Activated CD4-positive, alpha-beta memory T cell treated with anti-CD3 and anti-CD28 coated beads, Interleukin-2, amount 10 ng/mL, durations not matched to agents 7 days and 5 days (primary cell): Measurements from ENCODE around the gene ASIC3. TPM values are rescaled to one million over a fixed set of nuclear protein-coding genes. Genes with fewer than 3 reads are reported as not detected.

ENCODE experiments used
- CTCF ChIA-PET: fragments of 350-600 bp; sonication (Branson Sonifier 250); formaldehyde crosslinking; loops from one replicate; lab custom pipeline; 2021; ENCODE audit warnings: antibody characterized with exemption, inconsistent platforms; lab: Charles Lee
- POLR2A ChIA-PET: fragments of 350-600 bp; sonication (Branson Sonifier 250); formaldehyde crosslinking; loops from one replicate; lab custom pipeline; 2021; ENCODE audit warnings: antibody characterized with exemption; lab: Charles Lee
- DNase-seq: peaks from one replicate; pipeline ENCODE4 v3.0.0-alpha.2; 2020
- H3K27ac Mint-ChIP-seq: one replicate; pipeline ENCODE4 v1.8.0; 2021; ENCODE audit warnings: mild to moderate bottlenecking, mixed read lengths
- H3K27me3 Mint-ChIP-seq: one replicate; pipeline ENCODE4 v1.8.0; 2021; ENCODE audit warnings: mixed read lengths
- H3K36me3 Mint-ChIP-seq: one replicate; pipeline ENCODE4 v1.8.0; 2021; ENCODE audit warnings: low read depth, mixed read lengths
- H3K4me1 Mint-ChIP-seq: one replicate; pipeline ENCODE4 v1.8.0; 2021; ENCODE audit warnings: mixed read lengths
- H3K4me3 Mint-ChIP-seq: one replicate; pipeline ENCODE4 v1.8.0; 2021; ENCODE audit warnings: mild to moderate bottlenecking, mixed read lengths
- H3K9me3 Mint-ChIP-seq: one replicate; pipeline ENCODE4 v1.8.0; 2021; ENCODE audit warnings: mixed read lengths
- total RNA-seq, 2 experiments: library from RNA; stranded (reverse); gene quantifications; one replicate each; pipeline ENCODE4 v1.2.3, GENCODE V29; 2021

The ASIC3 gene
- 1 to 10 TPM; 5.5 to 6.2 TPM for total RNA-seq

DNA sequence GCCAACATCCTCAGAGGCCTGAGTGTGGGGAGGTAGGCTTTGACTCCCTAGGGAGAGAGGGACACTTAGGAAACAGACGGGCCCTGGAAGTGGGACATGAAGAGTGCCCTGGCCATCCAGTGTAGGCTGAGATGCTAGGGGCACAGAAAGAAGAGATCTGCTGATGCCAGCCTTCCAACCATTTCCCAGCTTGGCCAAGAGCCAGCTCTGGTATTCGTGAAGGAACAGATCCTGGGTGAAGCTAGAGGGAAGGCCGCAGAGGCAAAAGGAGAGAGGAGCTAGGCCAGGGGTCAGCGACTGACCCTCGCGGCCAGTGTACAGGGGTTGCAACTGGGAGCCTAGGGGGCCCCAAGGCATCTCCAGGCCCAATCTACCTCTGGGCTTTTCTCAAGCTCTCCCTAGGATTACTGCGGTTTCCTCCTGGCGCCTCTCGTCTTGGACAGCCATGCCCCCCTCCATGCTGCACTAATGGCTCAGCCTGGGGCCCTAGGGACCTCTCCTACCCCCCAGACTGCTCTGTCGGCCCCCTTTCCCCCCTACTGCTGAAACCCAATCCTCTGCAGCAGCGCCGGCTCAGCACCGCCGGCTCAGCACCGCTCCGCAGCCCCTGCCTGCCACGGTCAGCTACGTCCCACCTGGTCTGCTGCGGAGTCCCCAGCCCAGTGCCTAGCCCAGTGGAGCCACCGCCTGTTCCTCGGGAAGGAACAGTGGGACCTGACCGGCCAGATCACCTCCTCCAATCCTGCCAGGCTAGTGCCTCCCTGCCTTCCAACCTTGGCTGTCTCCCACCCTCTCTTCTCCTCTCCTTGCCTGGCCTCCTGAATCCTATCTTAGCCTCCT, at the start of gene ASIC3:
TSS of gene ASIC3 (plus strand) at position 556 of the 840 bp plus-strand sequence. CDS start 355 bp downstream, outside the sequence.
- Mint-ChIP-seq H3K9me3 (no peaks in the 10 kb centered on the region), H3K27ac (no peak within 1 kb of the TSS), H3K4me3 (no peak within 1 kb of the TSS), H3K36me3 (peaks cover 7% of the 10 kb centered on the region), H3K4me1 (peaks cover 12% of the 10 kb centered on the region), H3K27me3 (peaks cover 10% of the 10 kb centered on the region)
- DNase-seq, result no peak
- POLR2A ChIA-PET, result interaction anchor here (1.0 to 1.7 kb wide), 3 partner anchors 9 to 20 kb away, joined by 3 to 4 read pairs (median 3); partner anchors contain the start of genes ABCB8 and CDK5
- CTCF ChIA-PET, result no interaction called here

DNA sequence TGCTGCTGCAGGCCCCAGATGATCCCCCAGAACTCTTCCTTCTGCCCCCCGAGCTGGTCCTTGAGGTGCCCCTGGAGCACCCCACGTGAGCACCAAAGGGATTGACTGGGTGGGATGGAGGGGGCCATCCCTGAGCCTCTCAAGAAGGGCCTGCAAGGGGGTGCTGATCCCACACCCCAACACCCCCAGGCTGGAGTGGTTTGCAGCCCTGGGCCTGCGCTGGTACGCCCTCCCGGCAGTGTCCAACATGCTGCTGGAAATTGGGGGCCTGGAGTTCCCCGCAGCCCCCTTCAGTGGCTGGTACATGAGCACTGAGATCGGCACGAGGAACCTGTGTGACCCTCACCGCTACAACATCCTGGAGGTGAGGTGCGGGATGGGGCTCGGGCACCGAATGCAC, 49.3 kb upstream of the ASIC3 start:
- H3K27me3 Mint-ChIP-seq, result no peaks in the 10 kb centered on the region
- H3K36me3 Mint-ChIP-seq, result no peaks in the 10 kb centered on the region
- ChIA-PET POLR2A (interaction anchor here (1.4 kb wide), 1 partner anchor 9 kb away, joined by 3 read pairs; no protein-coding TSS in a partner anchor), CTCF (interaction anchor here (1.0 to 1.7 kb wide), 2 partner anchors 8 to 9 kb away, joined by 4 read pairs; partner anchors contain the start of gene NOS3)
- H3K4me3 Mint-ChIP-seq, result no peak overlapping the region
- no peak for DNase-seq
- no peaks in the 10 kb centered on the region for H3K9me3 Mint-ChIP-seq
- no peak overlapping the region for H3K27ac Mint-ChIP-seq
- peaks cover 35% of the 10 kb centered on the region for H3K4me1 Mint-ChIP-seq

DNA sequence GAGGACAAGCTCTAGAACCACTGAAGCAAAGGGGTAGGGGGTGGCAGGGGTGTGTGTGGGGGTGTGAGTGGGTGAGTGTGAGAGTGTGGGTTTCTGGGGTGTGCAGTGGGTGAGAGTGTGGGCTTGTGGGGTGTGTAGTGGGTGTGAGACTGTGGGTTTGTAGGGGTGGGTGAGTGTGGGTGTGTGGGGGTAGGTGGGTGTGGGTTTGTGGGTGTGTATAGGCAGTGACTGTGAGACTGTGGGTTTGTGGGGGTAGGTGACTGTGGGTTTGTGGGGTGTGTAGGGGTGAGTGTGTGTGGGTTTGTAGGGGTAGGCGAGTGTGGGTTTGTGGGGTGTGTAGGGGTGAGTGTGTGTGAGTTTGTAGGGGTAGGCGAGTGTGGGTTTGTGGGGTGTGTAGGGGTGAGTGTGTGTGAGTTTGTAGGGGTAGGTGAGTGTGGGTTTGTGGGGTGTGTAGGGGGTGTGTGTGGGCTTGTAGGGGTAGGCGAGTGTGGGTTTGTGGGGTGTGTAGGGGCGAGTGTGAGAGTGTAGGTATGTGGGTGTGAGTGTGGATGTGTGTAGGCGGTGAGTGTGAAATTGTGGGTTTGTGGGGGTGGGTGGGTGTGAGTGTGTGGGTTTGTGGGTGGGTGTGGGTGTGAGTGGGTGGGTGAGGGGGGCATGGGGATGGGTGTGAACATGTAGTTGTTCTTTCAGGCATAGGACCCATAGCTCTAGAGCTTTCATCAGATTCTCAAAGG, 48.7 kb upstream of the ASIC3 start:
- ChIA-PET POLR2A (interaction anchor here (1.4 kb wide), 2 partner anchors 9 to 10 kb away, joined by 3 read pairs; no protein-coding TSS in a partner anchor), CTCF (interaction anchor here (1.0 kb wide), 1 partner anchor 9 kb away, joined by 4 read pairs; the partner anchor contains the start of gene NOS3)
- H3K9me3 Mint-ChIP-seq, result no peaks in the 10 kb centered on the region
- no peaks in the 10 kb centered on the region for H3K36me3 Mint-ChIP-seq
- DNase-seq, result no peak
- peaks cover 30% of the 10 kb centered on the region for H3K4me1 Mint-ChIP-seq
- no peak overlapping the region for H3K27ac Mint-ChIP-seq
- H3K4me3 Mint-ChIP-seq, result no peak overlapping the region
- peaks cover 2% of the 10 kb centered on the region for H3K27me3 Mint-ChIP-seq

DNA sequence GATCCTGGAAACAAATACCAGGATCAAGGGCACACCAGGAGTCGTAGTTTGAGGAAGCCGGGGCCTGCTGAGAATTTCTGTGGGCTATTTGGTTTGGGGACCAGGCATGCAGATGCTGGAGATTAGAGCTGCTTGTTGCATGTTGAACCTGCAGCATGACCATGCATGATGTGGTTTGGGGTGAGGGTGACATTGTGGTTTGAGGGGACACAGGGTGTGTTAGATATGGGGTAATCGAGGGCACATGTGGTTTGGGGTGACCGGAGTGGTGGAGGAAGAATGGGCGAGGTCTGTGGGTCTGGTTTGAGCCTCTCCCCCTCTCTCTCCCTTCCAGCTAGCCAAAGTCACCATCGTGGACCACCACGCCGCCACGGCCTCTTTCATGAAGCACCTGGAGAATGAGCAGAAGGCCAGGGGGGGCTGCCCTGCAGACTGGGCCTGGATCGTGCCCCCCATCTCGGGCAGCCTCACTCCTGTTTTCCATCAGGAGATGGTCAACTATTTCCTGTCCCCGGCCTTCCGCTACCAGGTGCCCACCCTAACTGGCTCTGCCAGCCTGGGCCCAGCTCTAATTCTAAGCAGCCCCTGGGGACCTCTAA, 47.3 kb upstream of the ASIC3 start:
- H3K36me3 Mint-ChIP-seq, result no peaks in the 10 kb centered on the region
- H3K9me3 Mint-ChIP-seq, result no peaks in the 10 kb centered on the region
- H3K4me3 Mint-ChIP-seq, result no peak overlapping the region
- no peak overlapping the region for H3K27ac Mint-ChIP-seq
- POLR2A ChIA-PET, result interaction anchor here (1.4 kb wide), 1 partner anchor 9 kb away, joined by 3 read pairs; no protein-coding TSS in a partner anchor
- peaks cover 30% of the 10 kb centered on the region for H3K4me1 Mint-ChIP-seq
- DNase-seq, result no peak
- H3K27me3 Mint-ChIP-seq, result peaks cover 2% of the 10 kb centered on the region
- CTCF ChIA-PET, result no interaction called here

DNA sequence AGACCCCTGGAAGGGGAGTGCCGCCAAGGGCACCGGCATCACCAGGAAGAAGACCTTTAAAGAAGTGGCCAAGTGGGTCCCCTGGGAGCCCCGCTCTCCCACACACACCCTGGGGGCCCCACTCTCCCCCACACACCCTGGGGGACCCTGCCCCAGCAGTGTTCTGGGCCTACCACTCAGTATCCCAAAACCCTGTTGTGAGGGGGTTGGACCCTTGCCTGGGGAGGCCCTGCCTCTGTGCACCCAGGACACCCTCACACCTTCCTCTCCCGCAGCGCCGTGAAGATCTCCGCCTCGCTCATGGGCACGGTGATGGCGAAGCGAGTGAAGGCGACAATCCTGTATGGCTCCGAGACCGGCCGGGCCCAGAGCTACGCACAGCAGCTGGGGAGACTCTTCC, 46.8 kb upstream of the ASIC3 start:
- H3K36me3 Mint-ChIP-seq, result no peaks in the 10 kb centered on the region
- peaks cover 2% of the 10 kb centered on the region for H3K27me3 Mint-ChIP-seq
- H3K27ac Mint-ChIP-seq, result no peak overlapping the region
- H3K4me1 Mint-ChIP-seq, result peaks cover 31% of the 10 kb centered on the region
- H3K9me3 Mint-ChIP-seq, result no peaks in the 10 kb centered on the region
- DNase-seq, result no peak
- POLR2A ChIA-PET, result no interaction called here
- H3K4me3 Mint-ChIP-seq, result no peak overlapping the region
- CTCF ChIA-PET, result no interaction called here

DNA sequence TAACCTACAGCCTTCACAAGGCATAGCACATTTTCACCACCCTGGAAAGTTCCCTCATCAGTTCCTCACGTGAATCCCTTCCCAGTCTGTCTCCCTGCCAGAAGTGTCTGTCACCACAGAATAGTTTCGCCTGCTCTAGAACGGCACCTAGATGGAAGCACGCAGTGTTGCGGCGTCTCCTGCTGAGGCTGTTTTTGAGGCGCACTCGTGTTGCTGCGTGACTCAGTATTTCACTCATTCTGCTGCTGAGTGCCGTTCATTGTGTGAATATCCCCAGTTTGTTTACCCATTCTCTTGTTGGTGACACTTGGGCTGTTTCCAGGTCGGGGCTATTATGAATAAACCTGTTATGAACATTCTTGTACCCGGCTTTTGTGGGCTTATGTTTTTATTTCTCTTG, 44.8 kb upstream of the ASIC3 start:
- peaks cover 2% of the 10 kb centered on the region for H3K27me3 Mint-ChIP-seq
- H3K4me3 Mint-ChIP-seq, result no peak overlapping the region
- POLR2A ChIA-PET, result no interaction called here
- CTCF ChIA-PET, result interaction anchor here (2.3 kb wide), 1 partner anchor 18 kb away, joined by 7 read pairs; no protein-coding TSS in a partner anchor
- DNase-seq, result no peak
- H3K4me1 Mint-ChIP-seq, result peaks cover 36% of the 10 kb centered on the region
- H3K27ac Mint-ChIP-seq, result no peak overlapping the region
- no peaks in the 10 kb centered on the region for H3K36me3 Mint-ChIP-seq
- H3K9me3 Mint-ChIP-seq, result no peaks in the 10 kb centered on the region

DNA sequence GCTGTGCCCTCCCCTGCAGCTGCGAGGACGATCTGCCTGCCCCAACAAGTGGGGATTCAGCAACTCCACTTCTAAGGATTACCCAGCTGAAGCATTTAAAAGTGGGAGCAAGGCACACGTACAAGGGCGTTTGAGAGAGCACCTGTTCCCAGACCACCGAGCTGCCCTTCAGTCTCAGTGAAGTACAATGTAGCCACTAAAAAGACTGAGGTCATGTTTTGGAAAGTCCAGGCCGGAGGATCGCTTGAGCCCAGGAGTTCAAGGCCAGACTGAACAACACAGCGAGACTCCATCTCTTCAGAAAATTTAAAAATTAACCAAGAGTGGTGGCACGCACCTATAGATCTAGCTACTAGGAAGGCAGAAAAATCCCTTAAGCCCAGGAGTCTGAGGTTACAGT, 42.8 kb upstream of the ASIC3 start:
- H3K4me3 Mint-ChIP-seq, result no peak overlapping the region
- ChIA-PET CTCF (interaction anchor here (0.9 to 2.3 kb wide), 3 partner anchors 13 to 20 kb away, joined by 3 to 7 read pairs (median 7); partner anchors contain the start of gene NOS3), POLR2A (no interaction called here)
- no peaks in the 10 kb centered on the region for H3K36me3 Mint-ChIP-seq
- H3K4me1 Mint-ChIP-seq, result peaks cover 43% of the 10 kb centered on the region
- no peak for DNase-seq
- peak overlapping the region; percentile 62 for H3K27ac Mint-ChIP-seq
- H3K27me3 Mint-ChIP-seq, result peaks cover 2% of the 10 kb centered on the region
- H3K9me3 Mint-ChIP-seq, result no peaks in the 10 kb centered on the region

DNA sequence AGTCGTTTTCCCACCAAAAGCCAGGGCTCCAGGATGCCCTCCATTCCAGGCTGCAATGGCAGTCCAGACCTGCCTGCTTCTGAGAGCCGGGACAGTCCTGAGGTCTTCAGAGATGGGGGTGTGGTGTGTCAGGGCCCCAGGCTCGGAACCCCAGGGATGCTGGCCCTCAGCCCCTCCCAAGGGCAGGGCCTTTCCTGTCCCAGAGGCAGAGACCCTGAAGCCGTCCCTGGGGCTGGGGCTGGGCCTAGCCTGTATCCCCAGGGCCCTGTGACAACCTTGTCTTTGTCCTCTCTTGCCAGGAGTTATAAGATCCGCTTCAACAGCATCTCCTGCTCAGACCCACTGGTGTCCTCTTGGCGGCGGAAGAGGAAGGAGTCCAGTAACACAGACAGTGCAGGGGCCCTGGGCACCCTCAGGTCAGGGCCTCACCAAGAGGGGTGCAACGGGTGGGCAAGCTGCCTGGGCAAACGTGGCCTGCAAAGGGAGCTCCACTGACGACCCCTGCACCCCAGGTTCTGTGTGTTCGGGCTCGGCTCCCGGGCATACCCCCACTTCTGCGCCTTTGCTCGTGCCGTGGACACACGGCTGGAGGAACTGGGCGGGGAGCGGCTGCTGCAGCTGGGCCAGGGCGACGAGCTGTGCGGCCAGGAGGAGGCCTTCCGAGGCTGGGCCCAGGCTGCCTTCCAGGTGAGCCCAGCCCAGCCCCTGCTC, 41.6 kb upstream of the ASIC3 start:
- Mint-ChIP-seq H3K27ac (no peak overlapping the region), H3K9me3 (no peaks in the 10 kb centered on the region), H3K36me3 (peaks cover under 1% of the 10 kb centered on the region)

DNA sequence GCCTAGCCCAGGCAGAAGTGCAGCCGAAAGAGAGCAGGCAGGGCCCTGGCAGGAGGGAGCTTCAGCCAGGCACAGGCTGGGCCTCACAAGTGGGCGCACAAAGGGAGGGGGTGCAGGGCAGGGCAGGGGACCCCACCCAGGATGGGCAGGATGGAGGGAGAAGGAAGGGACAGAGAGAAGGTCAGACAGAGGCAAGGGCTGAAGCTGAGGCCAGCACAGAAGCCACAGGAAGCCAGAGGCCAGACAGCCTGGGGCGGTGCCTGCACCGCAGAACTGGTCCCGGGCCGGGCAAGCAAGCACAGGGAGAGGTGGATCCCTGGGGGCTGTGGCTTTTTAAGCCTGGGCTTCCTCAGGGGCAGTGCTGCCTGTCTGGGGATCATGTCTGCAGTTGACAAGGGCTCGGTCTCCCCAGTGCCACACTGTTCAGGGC, 40.8 kb upstream of the ASIC3 start:
- no peak for DNase-seq
- ChIA-PET POLR2A (interaction anchor here (0.9 to 3.1 kb wide), 6 partner anchors 8 to 38 kb away, joined by 3 to 22 read pairs (median 6); partner anchors contain the start of gene ABCB8), CTCF (interaction anchor here (0.9 to 4.9 kb wide), 12 partner anchors 9 to 116 kb away, joined by 3 to 57 read pairs (median 9); partner anchors contain the start of gene ABCB8)
- Mint-ChIP-seq H3K36me3 (peaks cover 7% of the 10 kb centered on the region), H3K27ac (peak overlapping the region; percentile 92), H3K4me3 (peak overlapping the region; percentile 76), H3K9me3 (no peaks in the 10 kb centered on the region), H3K27me3 (peaks cover 2% of the 10 kb centered on the region), H3K4me1 (peaks cover 57% of the 10 kb centered on the region)

More for the DNA sequence above, 41.6 kb upstream of the ASIC3 start:
- peaks cover 49% of the 10 kb centered on the region for H3K4me1 Mint-ChIP-seq
- CTCF ChIA-PET, result interaction anchor here (1.3 to 4.9 kb wide), 4 partner anchors 12 to 102 kb away, joined by 5 to 30 read pairs (median 12); partner anchors contain the start of genes ABCB8 and NOS3
- peaks cover 2% of the 10 kb centered on the region for H3K27me3 Mint-ChIP-seq
- DNase-seq, result no peak
- H3K4me3 Mint-ChIP-seq, result no peak overlapping the region
- POLR2A ChIA-PET, result interaction anchor here (1.1 to 3.1 kb wide), 3 partner anchors 10 to 13 kb away, joined by 3 to 22 read pairs (median 11); no protein-coding TSS in a partner anchor

DNA sequence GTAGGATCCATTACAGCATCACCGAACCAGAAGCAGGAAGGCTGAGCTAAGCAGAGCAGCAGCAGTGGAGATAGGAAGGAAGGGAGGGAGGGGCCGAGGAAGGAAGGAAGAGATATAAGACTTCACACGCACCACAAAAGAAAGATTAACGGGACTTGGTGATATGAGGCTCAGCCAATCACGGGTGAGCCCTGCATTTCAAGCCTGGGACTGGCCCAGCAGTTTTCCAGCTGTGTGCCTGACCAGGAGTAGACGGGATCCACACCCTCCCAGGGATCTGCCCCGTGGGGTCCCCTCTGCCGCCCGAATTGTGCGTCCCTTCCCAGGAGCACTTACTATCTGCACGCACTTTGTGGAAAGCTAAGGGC, 40.2 kb upstream of the ASIC3 start:
- peak overlapping the region; percentile 76 for H3K4me3 Mint-ChIP-seq
- no peaks in the 10 kb centered on the region for H3K9me3 Mint-ChIP-seq
- ChIA-PET CTCF (interaction anchor here (0.8 to 4.9 kb wide), 18 partner anchors 10 to 219 kb away, joined by 3 to 57 read pairs (median 4); partner anchors contain the start of genes ABCB8 and ABCF2), POLR2A (interaction anchor here (0.7 to 3.8 kb wide), 9 partner anchors 9 to 39 kb away, joined by 3 to 34 read pairs (median 3); partner anchors contain the start of gene ABCB8)
- peak; percentile 53 for DNase-seq
- peaks cover 63% of the 10 kb centered on the region for H3K4me1 Mint-ChIP-seq
- peaks cover 2% of the 10 kb centered on the region for H3K27me3 Mint-ChIP-seq
- H3K36me3 Mint-ChIP-seq, result peaks cover 10% of the 10 kb centered on the region
- H3K27ac Mint-ChIP-seq, result peak overlapping the region; percentile 92

DNA sequence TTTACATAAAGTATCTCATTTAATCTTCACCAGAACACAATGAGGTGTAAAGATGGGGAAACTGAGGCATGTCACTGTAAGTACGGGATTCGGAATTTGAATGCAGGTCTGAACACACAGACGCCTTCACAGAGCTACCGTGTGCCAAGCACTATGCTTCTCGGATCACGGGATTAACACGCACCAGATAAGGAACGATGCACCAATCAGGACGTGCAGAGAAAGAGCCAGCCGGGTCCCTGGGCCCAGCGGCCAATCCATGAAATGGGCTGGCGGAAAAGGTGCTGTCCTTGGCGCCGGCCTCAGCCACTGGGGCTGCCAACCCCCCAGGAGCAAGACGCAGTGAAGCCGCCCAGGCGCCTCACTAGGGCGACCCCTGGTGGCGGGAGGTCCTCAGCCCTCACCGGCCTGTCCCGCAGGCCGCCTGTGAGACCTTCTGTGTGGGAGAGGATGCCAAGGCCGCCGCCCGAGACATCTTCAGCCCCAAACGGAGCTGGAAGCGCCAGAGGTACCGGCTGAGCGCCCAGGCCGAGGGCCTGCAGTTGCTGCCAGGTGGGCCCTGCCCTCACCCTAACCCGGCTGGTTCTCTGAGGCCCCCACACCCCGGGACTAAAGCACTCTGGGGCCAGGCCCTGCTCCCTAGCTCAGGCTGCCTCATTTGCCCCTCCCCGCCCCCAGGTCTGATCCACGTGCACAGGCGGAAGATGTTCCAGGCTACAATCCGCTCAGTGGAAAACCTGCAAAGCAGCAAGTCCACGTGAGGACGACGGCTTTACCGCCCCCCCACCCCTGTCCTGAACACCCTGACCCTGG, 39.6 kb upstream of the ASIC3 start:
- CTCF ChIA-PET, result interaction anchor here (0.6 to 4.9 kb wide), 21 partner anchors 11 to 218 kb away, joined by 3 to 57 read pairs (median 4); partner anchors contain the start of genes ABCB8 and ABCF2
- Mint-ChIP-seq H3K9me3 (no peaks in the 10 kb centered on the region), H3K27ac (peak overlapping the region; percentile 92), H3K4me1 (peaks cover 67% of the 10 kb centered on the region), H3K4me3 (peak overlapping the region; percentile 76), H3K36me3 (peaks cover 10% of the 10 kb centered on the region), H3K27me3 (peaks cover 2% of the 10 kb centered on the region)
- DNase-seq, result peak; percentile 79
- POLR2A ChIA-PET, result interaction anchor here (0.7 to 3.8 kb wide), 7 partner anchors 8 to 28 kb away, joined by 3 to 34 read pairs (median 8); partner anchors contain the start of gene ABCB8
